Chondrocyte (in vitro differentiated cells): ENCODE data around the gene CCDC86. TPM values are rescaled to one million over a fixed set of nuclear protein-coding genes. Genes with fewer than 3 reads are reported as not detected.
A peak's percentile ranks its signal among the peaks of the same experiment; 100 is the strongest.

Source experiments
- DNase-seq: peaks from one replicate; pipeline ENCODE4 v3.0.0; 2021; ENCODE audit warnings: mixed read lengths, low spot score
- H3K27ac Mint-ChIP-seq: one replicate; pipeline ENCODE4 v1.8.0; 2021; ENCODE audit warnings: mild to moderate bottlenecking, moderate library complexity, mixed read lengths; ENCODE audit not compliant: unreplicated experiment
- H3K27me3 Mint-ChIP-seq: 2 replicates; pipeline ENCODE4 v1.8.0; 2021; ENCODE audit warnings: low read depth, mixed read lengths
- H3K36me3 Mint-ChIP-seq: 2 replicates; pipeline ENCODE4 v1.8.0; 2021; ENCODE audit warnings: low read depth, mixed read lengths
- H3K4me1 Mint-ChIP-seq: 2 replicates; pipeline ENCODE4 v1.8.0; 2021; ENCODE audit warnings: low read depth, mild to moderate bottlenecking, mixed read lengths
- H3K4me3 Mint-ChIP-seq: one replicate; pipeline ENCODE4 v1.8.0; 2021; ENCODE audit warnings: mild to moderate bottlenecking, moderate library complexity, mixed read lengths; ENCODE audit not compliant: unreplicated experiment
- H3K9me3 Mint-ChIP-seq: 2 replicates; pipeline ENCODE4 v1.8.0; 2021; ENCODE audit warnings: low read depth, mixed read lengths
- CTCF ChIP-seq: fragments of 200-600 bp; sonication (generic); IDR thresholded peaks from 2 replicates; pipeline ENCODE4 v1.5.0; 2021; ENCODE audit warnings: antibody characterized with exemption, mild to moderate bottlenecking, moderate library complexity
- total RNA-seq: library from RNA; stranded (reverse); gene quantifications from 3 replicates; pipeline ENCODE4 v1.2.1, GENCODE V29; 2021

CCDC86 gene
- total RNA-seq, 1 donor from 2014 or later: 18.6 TPM

DNA sequence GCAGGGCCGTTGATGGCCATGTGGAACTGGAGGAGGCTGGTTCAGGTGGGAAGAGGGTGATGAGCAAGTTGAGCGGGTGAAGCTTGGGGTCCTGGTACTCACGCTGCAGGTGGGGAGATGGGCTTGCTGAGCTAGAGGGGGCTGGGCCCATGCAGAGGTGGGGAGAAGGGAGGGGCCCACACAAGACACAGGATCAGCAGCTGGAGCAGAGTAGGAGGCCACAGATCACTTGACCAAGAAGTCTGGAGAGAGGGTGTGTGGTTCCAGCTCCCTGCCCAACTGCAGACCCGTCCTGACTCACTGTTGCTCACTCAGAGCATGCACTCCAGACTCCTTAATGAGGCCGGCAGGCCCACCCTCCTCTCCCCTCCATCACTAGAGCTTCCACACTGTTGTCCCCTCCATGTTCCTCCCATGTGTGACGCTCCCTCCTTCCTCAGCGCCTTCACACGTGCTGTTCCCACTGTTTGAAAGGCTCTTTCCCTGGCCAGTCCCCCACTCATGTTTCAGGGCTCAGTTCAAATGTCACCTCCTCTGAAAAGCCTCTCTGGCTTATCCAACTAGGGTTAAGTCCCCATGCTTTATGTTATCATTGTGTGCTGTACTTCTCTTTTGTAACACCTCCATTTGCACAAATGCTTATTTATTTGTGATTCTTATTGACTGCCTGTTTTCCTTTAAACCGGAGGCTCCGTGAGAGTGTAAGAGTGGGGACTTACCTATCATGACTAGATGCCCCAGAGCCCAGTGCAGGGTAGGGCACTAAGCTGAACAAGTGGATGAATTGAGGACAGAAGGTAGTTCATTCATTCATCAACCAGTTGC, 2.3 kb downstream of the CCDC86 start:
- TF ChIP-seq CTCF: no peak
- H3K4me3 Mint-ChIP-seq: peak overlapping the region; percentile 82
- H3K27me3 Mint-ChIP-seq: no peaks in the 10 kb centered on the region
- peaks cover 2% of the 10 kb centered on the region for H3K36me3 Mint-ChIP-seq
- no peak overlapping the region for H3K27ac Mint-ChIP-seq
- H3K9me3 Mint-ChIP-seq: no peaks in the 10 kb centered on the region
- DNase-seq: no peak
- H3K4me1 Mint-ChIP-seq: peaks cover 57% of the 10 kb centered on the region

DNA sequence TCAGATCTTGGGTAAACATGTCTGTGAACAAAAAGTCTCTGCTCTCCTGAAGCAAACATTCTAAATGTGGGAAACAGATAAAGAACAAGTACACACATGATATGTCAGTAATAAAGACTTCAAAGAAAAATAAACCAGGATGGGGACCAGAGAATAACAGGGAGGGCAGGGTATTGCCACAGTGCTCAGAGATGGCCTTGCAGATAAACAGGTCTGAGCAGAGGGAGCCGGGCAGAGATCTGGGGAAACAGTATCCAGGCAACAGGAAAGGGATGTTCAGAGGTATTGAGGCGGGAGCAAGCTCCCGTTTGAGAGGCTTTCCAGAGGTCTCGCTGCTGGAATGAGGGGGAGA, 2.9 kb downstream of the CCDC86 start:
- no peaks in the 10 kb centered on the region for H3K9me3 Mint-ChIP-seq
- no peaks in the 10 kb centered on the region for H3K27me3 Mint-ChIP-seq
- TF ChIP-seq CTCF: no peak
- peaks cover 6% of the 10 kb centered on the region for H3K36me3 Mint-ChIP-seq
- no peak for DNase-seq
- H3K4me3 Mint-ChIP-seq: peak overlapping the region; percentile 82
- H3K4me1 Mint-ChIP-seq: peaks cover 53% of the 10 kb centered on the region
- H3K27ac Mint-ChIP-seq: peak overlapping the region; percentile 24

- DNase-seq: no peak
- no peak overlapping the region for H3K4me3 Mint-ChIP-seq
- no peaks in the 10 kb centered on the region for H3K27me3 Mint-ChIP-seq
- no peak for TF ChIP-seq CTCF
- peaks cover 51% of the 10 kb centered on the region for H3K4me1 Mint-ChIP-seq
- no peak overlapping the region for H3K27ac Mint-ChIP-seq
- H3K36me3 Mint-ChIP-seq: peaks cover 8% of the 10 kb centered on the region
- H3K9me3 Mint-ChIP-seq: no peaks in the 10 kb centered on the region
Observed at GRCh38 chr11:60845338-60845737, 3.4 kb downstream of the CCDC86 start.

DNA sequence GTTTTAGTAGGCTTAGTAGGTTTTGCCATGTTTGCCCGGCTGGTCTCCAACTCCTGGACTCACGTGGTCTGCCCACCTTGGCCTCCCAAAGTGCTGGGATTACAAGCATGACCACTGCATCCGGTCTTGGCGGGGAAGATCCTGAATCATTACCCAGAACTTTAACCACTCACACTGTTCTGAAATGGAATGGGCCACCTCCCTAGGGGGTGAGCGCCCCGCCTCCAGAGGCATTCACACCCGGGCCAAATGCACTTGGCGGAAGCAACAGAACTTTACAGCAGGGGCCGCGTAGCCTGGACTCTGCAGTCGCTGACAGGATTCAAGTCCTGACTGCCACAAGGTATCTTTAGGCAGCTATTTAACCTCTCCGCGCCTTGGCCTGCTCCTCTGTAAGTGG, 5.4 kb downstream of the CCDC86 start:
- H3K36me3 Mint-ChIP-seq: peaks cover 20% of the 10 kb centered on the region

DNA sequence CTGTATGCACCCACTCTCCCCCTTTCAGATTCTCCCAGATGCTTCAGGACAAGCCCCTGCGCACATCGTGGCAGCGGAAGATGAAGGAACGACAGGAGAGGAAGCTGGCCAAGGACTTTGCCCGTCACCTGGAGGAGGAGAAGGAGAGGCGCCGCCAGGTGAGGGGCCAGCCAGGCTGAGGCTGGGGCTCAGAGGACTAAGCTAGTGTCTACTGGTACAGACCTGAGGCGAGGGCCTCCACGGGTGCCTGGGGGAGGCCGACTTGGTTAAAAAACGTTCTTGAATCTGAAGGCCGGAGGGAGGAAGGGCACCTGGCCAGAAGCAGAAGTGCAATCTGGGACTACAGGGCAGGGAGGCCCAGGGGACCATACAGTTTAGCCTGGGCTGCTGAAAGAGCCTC, 6.0 kb downstream of the CCDC86 start:
- DNase-seq: no peak
- Mint-ChIP-seq H3K27me3 (no peaks in the 10 kb centered on the region), H3K36me3 (peaks cover 20% of the 10 kb centered on the region), H3K9me3 (no peaks in the 10 kb centered on the region), H3K4me3 (no peak overlapping the region), H3K27ac (no peak overlapping the region), H3K4me1 (peaks cover 26% of the 10 kb centered on the region)
- no peak for TF ChIP-seq CTCF

More for the DNA sequence above, 5.4 kb downstream of the CCDC86 start:
- Mint-ChIP-seq H3K27me3 (no peaks in the 10 kb centered on the region), H3K27ac (no peak overlapping the region), H3K4me1 (peaks cover 32% of the 10 kb centered on the region), H3K9me3 (no peaks in the 10 kb centered on the region), H3K4me3 (no peak overlapping the region)
- TF ChIP-seq CTCF: no peak
- no peak for DNase-seq
